Thymus (tissue), 11 donors: Measurements from ENCODE around the gene MTSS2. TPM values are rescaled to one million over a fixed set of nuclear protein-coding genes. Genes with fewer than 3 reads are reported as not detected.
"Not testable (repeated sequence)": the region's sequence is repeated elsewhere in the genome, so short reads cannot be mapped to it uniquely, and the experiment has no call there.

Experiments
- DNase-seq, 9 donors: peaks; one replicate each; pipeline ENCODE4 v3.0.0-alpha.2; 2013; ENCODE audit warnings: low spot score in 9 of 9, low read depth in 6 of 9, missing footprints in 1 of 9
- H3K27ac ChIP-seq, 2 donors: one replicate each; pipeline ENCODE4 v1.5.1; 2013; ENCODE audit warnings: control low read depth in 1 of 2, low read depth in 1 of 2, low read length in 1 of 2, mild to moderate bottlenecking in 1 of 2, moderate library complexity in 1 of 2
- H3K27me3 ChIP-seq, 2 donors: one replicate each; pipeline ENCODE4 v1.5.1; 2013; ENCODE audit warnings: low read length in 1 of 2; ENCODE audit not compliant: control insufficient read depth in 2 of 2, insufficient read depth in 1 of 2
- H3K36me3 ChIP-seq, 2 donors: one replicate each; pipeline ENCODE4 v1.5.1; 2013; ENCODE audit warnings: low read length in 1 of 2, mild to moderate bottlenecking in 1 of 2, moderate library complexity in 1 of 2; ENCODE audit not compliant: control insufficient read depth in 2 of 2, insufficient read depth in 2 of 2
- H3K4me1 ChIP-seq, 2 donors: one replicate each; pipeline ENCODE4 v1.5.1; 2013; ENCODE audit warnings: low read length in 2 of 2; ENCODE audit not compliant: control insufficient read depth in 2 of 2, insufficient read depth in 2 of 2
- H3K4me3 ChIP-seq, 2 donors: one replicate each; pipeline ENCODE4 v1.5.1; 2013; ENCODE audit warnings: low read length in 2 of 2, control low read depth in 1 of 2, mild to moderate bottlenecking in 1 of 2
- H3K9me3 ChIP-seq, 2 donors: one replicate each; pipeline ENCODE4 v1.5.1; 2013; ENCODE audit warnings: low read length in 1 of 2, mild to moderate bottlenecking in 1 of 2; ENCODE audit not compliant: control insufficient read depth in 2 of 2, insufficient read depth in 1 of 2
- WGBS: extraction: QIAGEN DNeasy Blood & Tissue Kit; methylation state at CpG from one replicate; pipeline ENCODE4 v1.1.7; 2013; 5-methylcytosine and 5-hydroxymethylcytosine counted together
- polyA plus RNA-seq: library from polyadenylated mRNA; stranded (reverse); fragments of 200-250 nt; gene quantifications from one replicate; pipeline ENCODE4 v1.2.3, GENCODE V29; 2013
- total RNA-seq: library from RNA; stranded (reverse); fragments of 120-200 nt; gene quantifications from one replicate; pipeline ENCODE4 v1.2.4, GENCODE V29; 2013
- donor health status: healthy.

The MTSS2 gene
- total and polyA plus RNA-seq, 2 donors, result 12.0 to 36.4 TPM

GRCh38 chr16:70647441-70648359 lies 38.2 kb downstream of the MTSS2 start:
- no peaks in the 10 kb centered on the region for H3K36me3 ChIP-seq
- H3K4me3 ChIP-seq, result no peak overlapping the region
- no peak for DNase-seq
- no peaks in the 10 kb centered on the region for H3K27me3 ChIP-seq
- whole genome bisulfite sequencing, result 92% methylated on average over 15 of the region's 15 CpGs
- no peaks in the 10 kb centered on the region for H3K4me1 ChIP-seq
- H3K9me3 ChIP-seq, result no peaks in the 10 kb centered on the region
- no peak overlapping the region for H3K27ac ChIP-seq

- WGBS, result 94% methylated on average over 39 of the region's 39 CpGs
- H3K36me3 ChIP-seq, result no peaks in the 10 kb centered on the region
- H3K4me1 ChIP-seq, result no peaks in the 10 kb centered on the region
- no peaks in the 10 kb centered on the region for H3K27me3 ChIP-seq
- H3K9me3 ChIP-seq, result no peaks in the 10 kb centered on the region
- peak within 1 kb of the TSS in 1 of 2 donors; percentile 37 for H3K27ac ChIP-seq
- no peak within 1 kb of the TSS for H3K4me3 ChIP-seq
- DNase-seq, result no peak
Measured at GRCh38 chr16:70646260-70647241, 39.3 kb downstream of the MTSS2 start, which contains the start of gene IL34. Gene IL34 (plus strand): TSS chr16:70646559. CDS start chr16:70646948, 389 bp downstream.

GRCh38 chr16:70644763-70645597 lies 40.9 kb downstream of the MTSS2 start:
- Histone ChIP-seq H3K9me3 (no peaks in the 10 kb centered on the region), H3K36me3 (no peaks in the 10 kb centered on the region), H3K27me3 (no peaks in the 10 kb centered on the region), H3K4me1 (no peaks in the 10 kb centered on the region), H3K4me3 (no peak overlapping the region), H3K27ac (no peak overlapping the region)
- no peak for DNase-seq
- WGBS, result 81% methylated on average over 10 of the region's 10 CpGs

- not testable (repeated sequence) for H3K9me3 ChIP-seq, H3K27ac ChIP-seq, DNase-seq, H3K4me3 ChIP-seq, H3K4me1 ChIP-seq, H3K36me3 ChIP-seq, H3K27me3 ChIP-seq
- 81% methylated on average over 7 of the region's 7 CpGs for whole genome bisulfite sequencing
Measured at GRCh38 chr16:70643264-70643663, 42.6 kb downstream of the MTSS2 start.

GRCh38 chr16:70642633-70643032 lies 43.2 kb downstream of the MTSS2 start:
- no peaks in the 10 kb centered on the region for H3K9me3 ChIP-seq
- no peak overlapping the region for H3K27ac ChIP-seq
- no peak for DNase-seq
- H3K27me3 ChIP-seq, result no peaks in the 10 kb centered on the region
- no peaks in the 10 kb centered on the region for H3K4me1 ChIP-seq
- 97% methylated on average over 1 of the region's 1 CpG for WGBS
- H3K36me3 ChIP-seq, result no peaks in the 10 kb centered on the region
- no peak overlapping the region for H3K4me3 ChIP-seq

- H3K27me3 ChIP-seq, result no peaks in the 10 kb centered on the region
- no peak for DNase-seq
- no peak overlapping the region for H3K4me3 ChIP-seq
- H3K9me3 ChIP-seq, result no peaks in the 10 kb centered on the region
- no peaks in the 10 kb centered on the region for H3K4me1 ChIP-seq
- 84% methylated on average over 18 of the region's 18 CpGs for WGBS
- H3K27ac ChIP-seq, result no peak overlapping the region
- no peaks in the 10 kb centered on the region for H3K36me3 ChIP-seq
Measured at GRCh38 chr16:70638814-70639792, 46.8 kb downstream of the MTSS2 start.
